Activated T-helper 17 cell treated with anti-CD3 and anti-CD28 coated beads, Interleukin-2, amount 50 U/mL, for 72 hours (primary cell): ENCODE measurements around the gene TEX9. TPM values are rescaled to one million over a fixed set of nuclear protein-coding genes. Genes with fewer than 3 reads are reported as not detected.
"Not testable (repeated sequence)": the region's sequence is repeated elsewhere in the genome, so short reads cannot be mapped to it uniquely, and the experiment has no call there.

ENCODE experiments used
- ATAC-seq: fragments of 150-1000 bp; cut with Tn5 transposase; replicated peaks from 2 replicates; pipeline ENCODE4 v1.10.0; 2021; ENCODE audit warnings: mild to moderate bottlenecking, moderate library complexity
- H3K27ac Mint-ChIP-seq: one replicate; pipeline ENCODE4 v1.8.0; 2022; ENCODE audit warnings: mixed read lengths
- H3K27me3 Mint-ChIP-seq: one replicate; pipeline ENCODE4 v1.8.0; 2022; ENCODE audit warnings: mixed read lengths
- H3K36me3 Mint-ChIP-seq: one replicate; pipeline ENCODE4 v1.8.0; 2022; ENCODE audit warnings: low read depth, mild to moderate bottlenecking, mixed read lengths
- H3K4me1 Mint-ChIP-seq: one replicate; pipeline ENCODE4 v1.8.0; 2022; ENCODE audit warnings: mixed read lengths
- H3K4me3 Mint-ChIP-seq: one replicate; pipeline ENCODE4 v1.8.0; 2022; ENCODE audit warnings: mild to moderate bottlenecking, mixed read lengths
- H3K9me3 Mint-ChIP-seq: one replicate; pipeline ENCODE4 v1.8.0; 2022; ENCODE audit warnings: mixed read lengths
- total RNA-seq, 2 donors: library from RNA; stranded (reverse); gene quantifications; one replicate each; pipeline ENCODE4 v1.2.3, GENCODE V29; 2022

TEX9 gene
- total RNA-seq, 2 donors from 2014 or later: 1.0 to 1.8 TPM

DNA sequence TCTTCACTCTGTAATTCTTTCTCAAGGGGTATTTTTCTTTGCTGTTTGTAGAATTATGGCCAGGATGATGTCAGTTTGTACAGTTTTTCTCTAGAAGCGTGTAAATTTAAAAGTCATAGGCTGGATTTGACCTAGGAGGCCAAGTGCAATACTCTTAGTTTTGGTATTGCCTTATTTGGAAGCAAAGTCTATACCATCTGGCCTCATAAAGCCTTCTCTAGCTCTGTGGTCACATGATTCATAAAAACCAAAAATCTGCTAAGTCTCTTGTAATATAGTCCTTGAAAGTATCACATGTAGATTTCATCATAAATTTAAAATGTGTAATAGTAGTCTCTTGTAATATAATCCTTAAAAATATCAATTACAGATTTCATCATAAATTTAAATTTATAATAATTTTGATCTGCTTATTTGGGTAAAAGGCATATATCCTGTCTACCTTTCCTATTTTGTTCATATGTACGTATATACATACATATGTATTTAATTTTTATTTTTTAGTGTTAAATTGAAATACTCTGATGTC lies 25.6 kb downstream of the TEX9 start:
- no peaks in the 10 kb centered on the region for H3K9me3 Mint-ChIP-seq
- H3K4me3 Mint-ChIP-seq: no peak overlapping the region
- no peaks in the 10 kb centered on the region for H3K36me3 Mint-ChIP-seq
- H3K4me1 Mint-ChIP-seq: no peaks in the 10 kb centered on the region
- no peak overlapping the region for H3K27ac Mint-ChIP-seq
- peak; percentile 57 for ATAC-seq
- peaks cover 8% of the 10 kb centered on the region for H3K27me3 Mint-ChIP-seq

DNA sequence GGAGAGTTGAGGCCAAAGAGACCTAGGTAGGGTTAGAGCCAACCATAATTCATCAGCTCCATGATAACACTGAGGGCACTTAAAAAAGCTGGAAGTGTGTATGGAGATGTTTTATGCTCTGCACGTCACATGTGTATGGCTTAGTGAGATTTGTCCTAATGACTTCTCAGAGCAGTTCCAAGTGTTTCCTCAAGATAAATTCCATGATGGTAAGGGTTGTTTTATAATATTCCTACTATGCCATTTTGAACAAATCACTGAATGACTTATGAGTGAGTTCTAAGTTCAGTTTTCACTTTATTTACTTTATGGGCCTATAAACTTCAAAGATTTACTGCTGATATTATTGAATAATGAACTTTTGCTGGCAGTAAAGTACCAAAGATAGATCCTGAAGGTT lies 28.1 kb downstream of the TEX9 start:
- no peaks in the 10 kb centered on the region for H3K4me1 Mint-ChIP-seq
- H3K4me3 Mint-ChIP-seq: no peak overlapping the region
- no peaks in the 10 kb centered on the region for H3K9me3 Mint-ChIP-seq
- no peaks in the 10 kb centered on the region for H3K36me3 Mint-ChIP-seq
- ATAC-seq: no peak
- peaks cover 4% of the 10 kb centered on the region for H3K27me3 Mint-ChIP-seq
- no peak overlapping the region for H3K27ac Mint-ChIP-seq

- no peaks in the 10 kb centered on the region for H3K9me3 Mint-ChIP-seq
Observed at GRCh38 chr15:56394909-56395308, 29.7 kb downstream of the TEX9 start.

DNA sequence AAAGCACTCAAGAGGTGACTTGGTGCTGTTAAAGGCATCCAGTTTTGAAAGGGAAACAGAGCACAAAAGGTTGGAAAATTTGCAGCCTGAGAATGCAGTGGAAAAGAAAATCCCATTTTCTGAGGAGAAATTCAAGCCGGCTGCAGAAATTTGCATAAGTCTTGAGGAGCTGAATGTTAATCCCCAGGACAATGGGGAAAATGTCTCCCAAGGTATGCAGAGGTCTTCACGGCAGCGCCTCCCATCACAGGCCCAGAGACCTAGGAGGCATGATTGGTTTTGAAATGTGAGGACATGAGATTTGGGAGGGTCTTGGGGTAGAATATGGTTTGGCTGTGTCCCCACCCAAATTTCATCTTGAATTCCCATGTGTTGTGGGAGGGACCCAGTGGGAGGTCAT lies 32.1 kb downstream of the TEX9 start:
- not testable (repeated sequence) for H3K36me3 Mint-ChIP-seq, ATAC-seq, H3K27ac Mint-ChIP-seq, H3K9me3 Mint-ChIP-seq, H3K4me3 Mint-ChIP-seq, H3K4me1 Mint-ChIP-seq
- H3K27me3 Mint-ChIP-seq: peaks cover 16% of the 10 kb centered on the region

More at GRCh38 chr15:56394909-56395308, 29.7 kb downstream of the TEX9 start:
- Mint-ChIP-seq H3K36me3 (no peaks in the 10 kb centered on the region), H3K4me1 (no peaks in the 10 kb centered on the region), H3K27me3 (peaks cover 11% of the 10 kb centered on the region), H3K27ac (no peak overlapping the region), H3K4me3 (no peak overlapping the region)
- ATAC-seq: no peak

DNA sequence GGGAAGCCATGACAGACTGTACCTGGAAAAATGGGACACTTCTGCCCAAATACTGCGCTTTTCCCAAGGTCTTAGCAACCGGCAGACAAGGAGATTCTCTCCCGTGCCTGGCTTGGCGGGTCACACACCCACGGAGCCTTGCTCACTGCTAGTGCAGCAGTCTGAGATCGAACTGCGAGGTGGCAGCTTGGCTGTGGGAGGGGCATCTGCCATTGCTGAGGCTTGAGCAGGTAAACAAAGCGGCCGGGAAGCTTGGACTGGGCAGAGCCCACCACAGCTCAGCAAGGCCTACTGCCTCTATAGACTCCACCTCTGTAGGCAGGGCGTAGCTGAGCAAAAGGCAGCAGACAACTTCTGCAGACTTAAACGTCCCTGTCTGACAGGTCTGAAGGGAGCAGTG lies 34.0 kb downstream of the TEX9 start:
- H3K27me3 Mint-ChIP-seq: peaks cover 19% of the 10 kb centered on the region
- not testable (repeated sequence) for ATAC-seq, H3K4me3 Mint-ChIP-seq, H3K27ac Mint-ChIP-seq, H3K4me1 Mint-ChIP-seq, H3K36me3 Mint-ChIP-seq, H3K9me3 Mint-ChIP-seq

- Mint-ChIP-seq H3K27ac (no peak overlapping the region), H3K9me3 (no peaks in the 10 kb centered on the region), H3K4me3 (no peak overlapping the region), H3K27me3 (no peaks in the 10 kb centered on the region), H3K36me3 (no peaks in the 10 kb centered on the region), H3K4me1 (no peaks in the 10 kb centered on the region)
- ATAC-seq: no peak
Observed at GRCh38 chr15:56410721-56411120, 45.5 kb downstream of the TEX9 start.

- no peak for ATAC-seq
- Mint-ChIP-seq H3K4me3 (no peak overlapping the region), H3K27ac (no peak overlapping the region), H3K36me3 (no peaks in the 10 kb centered on the region), H3K4me1 (no peaks in the 10 kb centered on the region), H3K27me3 (no peaks in the 10 kb centered on the region), H3K9me3 (no peaks in the 10 kb centered on the region)
Observed at GRCh38 chr15:56411122-56411749, 46.0 kb downstream of the TEX9 start.

- not testable (repeated sequence) for H3K27me3 Mint-ChIP-seq, H3K36me3 Mint-ChIP-seq, H3K4me3 Mint-ChIP-seq, ATAC-seq, H3K4me1 Mint-ChIP-seq, H3K27ac Mint-ChIP-seq, H3K9me3 Mint-ChIP-seq
Observed at GRCh38 chr15:56413114-56413733, 48.0 kb downstream of the TEX9 start.

- Mint-ChIP-seq H3K4me3 (no peak overlapping the region), H3K9me3 (no peaks in the 10 kb centered on the region), H3K36me3 (no peaks in the 10 kb centered on the region), H3K27ac (no peak overlapping the region), H3K4me1 (no peaks in the 10 kb centered on the region), H3K27me3 (peaks cover 7% of the 10 kb centered on the region)
- no peak for ATAC-seq
Observed at GRCh38 chr15:56425276-56425675, 60.0 kb downstream of the TEX9 start.

- peaks cover 7% of the 10 kb centered on the region for H3K27me3 Mint-ChIP-seq
- H3K4me1 Mint-ChIP-seq: no peaks in the 10 kb centered on the region
- H3K9me3 Mint-ChIP-seq: no peaks in the 10 kb centered on the region
- no peak for ATAC-seq
- no peak overlapping the region for H3K4me3 Mint-ChIP-seq
- no peak overlapping the region for H3K27ac Mint-ChIP-seq
- H3K36me3 Mint-ChIP-seq: no peaks in the 10 kb centered on the region
Observed at GRCh38 chr15:56425976-56426375, 60.8 kb downstream of the TEX9 start.

DNA sequence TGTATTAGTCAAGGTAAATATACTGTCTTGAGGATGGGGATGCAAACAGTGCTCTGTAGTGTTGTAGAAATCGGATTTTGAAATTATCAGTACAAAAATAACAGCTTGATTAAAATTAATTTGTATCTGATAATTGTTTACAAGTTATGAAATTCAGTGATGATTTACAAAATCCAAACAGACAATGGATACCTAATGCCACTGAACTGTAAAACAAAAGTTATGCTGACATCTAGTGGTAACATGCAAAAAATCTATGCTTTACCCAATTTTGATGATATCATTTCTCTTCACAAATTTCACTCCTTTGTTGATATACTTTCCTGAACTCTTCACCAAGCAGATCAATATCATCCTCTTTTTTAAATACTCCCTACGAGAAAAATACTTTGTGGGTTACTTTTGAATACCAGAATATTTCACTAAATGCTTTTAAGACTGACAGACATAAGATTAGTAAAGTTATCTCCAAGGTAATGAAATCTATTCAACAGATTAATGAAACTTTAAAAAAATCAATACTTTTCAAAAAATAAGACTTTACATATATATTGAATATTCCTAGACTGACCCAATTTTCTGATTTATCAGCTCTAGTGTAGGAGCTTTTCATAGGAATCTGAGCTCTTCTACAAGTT lies 63.7 kb downstream of the TEX9 start:
- Mint-ChIP-seq H3K27me3 (peaks cover 7% of the 10 kb centered on the region), H3K4me1 (no peaks in the 10 kb centered on the region), H3K4me3 (no peak overlapping the region), H3K9me3 (no peaks in the 10 kb centered on the region), H3K27ac (no peak overlapping the region), H3K36me3 (no peaks in the 10 kb centered on the region)
- no peak for ATAC-seq

- H3K9me3 Mint-ChIP-seq: no peaks in the 10 kb centered on the region
Observed at GRCh38 chr15:56432304-56432703, 67.1 kb downstream of the TEX9 start.

GRCh38 chr15:56440214-56440770 lies 75.1 kb downstream of the TEX9 start:
- Mint-ChIP-seq H3K36me3 (no peaks in the 10 kb centered on the region), H3K27me3 (peaks cover 17% of the 10 kb centered on the region), H3K9me3 (no peaks in the 10 kb centered on the region), H3K4me1 (no peaks in the 10 kb centered on the region), H3K4me3 (no peak overlapping the region), H3K27ac (no peak overlapping the region)
- ATAC-seq: no peak

More at GRCh38 chr15:56432304-56432703, 67.1 kb downstream of the TEX9 start:
- ATAC-seq: no peak
- no peak overlapping the region for H3K4me3 Mint-ChIP-seq
- peaks cover 22% of the 10 kb centered on the region for H3K27me3 Mint-ChIP-seq
- no peaks in the 10 kb centered on the region for H3K4me1 Mint-ChIP-seq
- H3K27ac Mint-ChIP-seq: no peak overlapping the region
- no peaks in the 10 kb centered on the region for H3K36me3 Mint-ChIP-seq

DNA sequence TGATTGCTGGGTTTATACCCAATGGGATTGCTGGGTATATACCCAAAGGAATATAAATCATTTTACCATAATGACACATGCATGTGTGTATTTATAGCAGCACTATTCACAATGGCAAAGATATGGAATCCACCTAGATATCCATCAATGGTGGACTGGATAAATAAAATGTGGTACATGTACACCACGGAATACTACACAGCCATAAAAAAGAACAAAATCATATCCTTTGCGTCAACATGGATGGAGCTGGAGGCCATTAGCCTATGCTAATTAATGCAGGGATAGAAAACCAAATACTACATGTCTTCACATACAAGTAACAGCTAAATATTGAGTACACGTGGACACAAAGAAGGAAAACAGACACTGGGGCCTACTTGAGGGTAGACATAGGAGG lies 77.1 kb downstream of the TEX9 start:
- no peaks in the 10 kb centered on the region for H3K36me3 Mint-ChIP-seq
- H3K4me3 Mint-ChIP-seq: no peak overlapping the region
- no peak overlapping the region for H3K27ac Mint-ChIP-seq
- H3K27me3 Mint-ChIP-seq: peaks cover 6% of the 10 kb centered on the region
- no peaks in the 10 kb centered on the region for H3K9me3 Mint-ChIP-seq
- no peaks in the 10 kb centered on the region for H3K4me1 Mint-ChIP-seq
- no peak for ATAC-seq

GRCh38 chr15:56445746-56446145 lies 80.5 kb downstream of the TEX9 start:
- H3K27me3 Mint-ChIP-seq: peaks cover 7% of the 10 kb centered on the region
- H3K36me3 Mint-ChIP-seq: no peaks in the 10 kb centered on the region
- H3K9me3 Mint-ChIP-seq: no peaks in the 10 kb centered on the region
- ATAC-seq: no peak
- no peaks in the 10 kb centered on the region for H3K4me1 Mint-ChIP-seq
- H3K4me3 Mint-ChIP-seq: no peak overlapping the region
- no peak overlapping the region for H3K27ac Mint-ChIP-seq
